ENCODE measurements around the gene GON7. TPM values are rescaled to one million over a fixed set of nuclear protein-coding genes. Genes with fewer than 3 reads are reported as not detected.

Gene GON7
- polyA plus RNA-seq, 3 donors: 4.8 to 24.0 (median 22.7) TPM

- no peaks in the 10 kb centered on the region for H3K4me1 ChIP-seq (ENCODE audit: control insufficient read depth in 1 of 2, insufficient read depth in 2 of 2, low read length in 2 of 2)
- no peak overlapping the region for H3K4me3 Mint-ChIP-seq
- H3K4me2 ChIP-seq (replicated peaks; ENCODE audit: extremely low read depth, low read length, poor library complexity, severe bottlenecking): no peak overlapping the region
- intact Hi-C loops (cut with micrococcal nuclease): loop anchor here in 1 of 2 donors (5.0 kb wide), 1 partner anchor 271 kb away; no protein-coding TSS in a partner anchor
- H3K36me3 Mint-ChIP-seq: peaks cover 66 to 87% of the 10 kb centered on the region in 2 donors
- no peaks in the 10 kb centered on the region for H3K27me3 ChIP-seq (ENCODE audit: control insufficient read depth in 2 of 2, insufficient read depth in 2 of 2, low read length in 2 of 2)
- H3K9ac ChIP-seq (ENCODE audit: insufficient read depth, low read length, poor library complexity, severe bottlenecking): no peak overlapping the region
- peak overlapping the region in 1 of 7 donors; percentile 85 for H3K27ac Mint-ChIP-seq
- peaks cover 63 to 99% of the 10 kb centered on the region in 2 donors for H3K36me3 ChIP-seq (replicated peaks in 1 of 2; ENCODE audit: control insufficient read depth in 1 of 2, insufficient read depth in 2 of 2, low read length in 2 of 2)
- no peaks in the 10 kb centered on the region for H4K20me1 ChIP-seq (ENCODE audit: insufficient read depth, low read length)
- H3K9me3 ChIP-seq (replicated peaks in 1 of 2; ENCODE audit: control insufficient read depth in 1 of 2, insufficient read depth in 1 of 2, low read length in 2 of 2): no peaks in the 10 kb centered on the region
- no peak overlapping the region for H2AFZ ChIP-seq (ENCODE audit: insufficient read depth, low read depth, low read length, poor library complexity, severe bottlenecking)
- TF ChIP-seq, protein P1, sequence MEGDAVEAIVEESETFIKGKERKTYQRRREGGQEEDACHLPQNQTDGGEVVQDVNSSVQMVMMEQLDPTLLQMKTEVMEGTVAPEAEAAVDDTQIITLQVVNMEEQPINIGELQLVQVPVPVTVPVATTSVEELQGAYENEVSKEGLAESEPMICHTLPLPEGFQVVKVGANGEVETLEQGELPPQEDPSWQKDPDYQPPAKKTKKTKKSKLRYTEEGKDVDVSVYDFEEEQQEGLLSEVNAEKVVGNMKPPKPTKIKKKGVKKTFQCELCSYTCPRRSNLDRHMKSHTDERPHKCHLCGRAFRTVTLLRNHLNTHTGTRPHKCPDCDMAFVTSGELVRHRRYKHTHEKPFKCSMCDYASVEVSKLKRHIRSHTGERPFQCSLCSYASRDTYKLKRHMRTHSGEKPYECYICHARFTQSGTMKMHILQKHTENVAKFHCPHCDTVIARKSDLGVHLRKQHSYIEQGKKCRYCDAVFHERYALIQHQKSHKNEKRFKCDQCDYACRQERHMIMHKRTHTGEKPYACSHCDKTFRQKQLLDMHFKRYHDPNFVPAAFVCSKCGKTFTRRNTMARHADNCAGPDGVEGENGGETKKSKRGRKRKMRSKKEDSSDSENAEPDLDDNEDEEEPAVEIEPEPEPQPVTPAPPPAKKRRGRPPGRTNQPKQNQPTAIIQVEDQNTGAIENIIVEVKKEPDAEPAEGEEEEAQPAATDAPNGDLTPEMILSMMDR (IDR thresholded peaks at IDR 0.05): no peak
- WGBS (ENCODE audit: insufficient coverage): 98% methylated on average over 24 of the region's 27 CpGs
- no peaks in the 10 kb centered on the region for H3K4me1 Mint-ChIP-seq
- H3K27me3 Mint-ChIP-seq (ENCODE audit: low read depth in 3 of 3): no peaks in the 10 kb centered on the region
- H3K27ac ChIP-seq (ENCODE audit: low read depth in 1 of 2, low read length in 2 of 2): no peak overlapping the region
- DNase-seq: no peak
- H3K4me3 ChIP-seq (replicated peaks in 1 of 3; ENCODE audit: low read depth in 2 of 3, low read length in 3 of 3): no peak overlapping the region
- H3K9me3 Mint-ChIP-seq: no peaks in the 10 kb centered on the region
- H3K79me2 ChIP-seq (ENCODE audit: insufficient read depth, low read length): no peaks in the 10 kb centered on the region
These were observed 16.7 kb upstream of the GON7 start for GRCh38 chr14:93223565-93223964.

GRCh38 chr14:93220509-93220908, 13.6 kb upstream of the GON7 start:
- Mint-ChIP-seq H3K4me3 (no peak overlapping the region), H3K27ac (no peak overlapping the region), H3K27me3 (ENCODE audit: low read depth in 3 of 3) (no peaks in the 10 kb centered on the region), H3K4me1 (no peaks in the 10 kb centered on the region), H3K9me3 (peaks cover 0 to 1% (median 0%) of the 10 kb centered on the region in 7 donors), H3K36me3 (peaks cover 62 to 86% of the 10 kb centered on the region in 2 donors)
- no peak overlapping the region for H3K27ac ChIP-seq (ENCODE audit: low read depth in 1 of 2, low read length in 2 of 2)
- no peaks in the 10 kb centered on the region for H3K9me3 ChIP-seq (replicated peaks in 1 of 2; ENCODE audit: control insufficient read depth in 1 of 2, insufficient read depth in 1 of 2, low read length in 2 of 2)
- H3K4me3 ChIP-seq (replicated peaks in 1 of 3; ENCODE audit: low read depth in 2 of 3, low read length in 3 of 3): no peak overlapping the region
- no peak overlapping the region for H2AFZ ChIP-seq (ENCODE audit: insufficient read depth, low read depth, low read length, poor library complexity, severe bottlenecking)
- intact Hi-C loops (cut with micrococcal nuclease): loop anchor here in 1 of 2 donors (5.0 kb wide), 1 partner anchor 268 kb away; no protein-coding TSS in a partner anchor
- no peaks in the 10 kb centered on the region for H3K79me2 ChIP-seq (ENCODE audit: insufficient read depth, low read length)
- no peaks in the 10 kb centered on the region for H3K27me3 ChIP-seq (ENCODE audit: control insufficient read depth in 2 of 2, insufficient read depth in 2 of 2, low read length in 2 of 2)
- DNase-seq: no peak
- no peaks in the 10 kb centered on the region for H4K20me1 ChIP-seq (ENCODE audit: insufficient read depth, low read length)
- H3K4me1 ChIP-seq (ENCODE audit: control insufficient read depth in 1 of 2, insufficient read depth in 2 of 2, low read length in 2 of 2): no peaks in the 10 kb centered on the region
- peaks cover 61 to 98% of the 10 kb centered on the region in 2 donors for H3K36me3 ChIP-seq (replicated peaks in 1 of 2; ENCODE audit: control insufficient read depth in 1 of 2, insufficient read depth in 2 of 2, low read length in 2 of 2)
- H3K4me2 ChIP-seq (replicated peaks; ENCODE audit: extremely low read depth, low read length, poor library complexity, severe bottlenecking): no peak overlapping the region
- no peak overlapping the region for H3K9ac ChIP-seq (ENCODE audit: insufficient read depth, low read length, poor library complexity, severe bottlenecking)
- TF ChIP-seq, protein P1 (IDR thresholded peaks at IDR 0.05): no peak
